ENCODE results near the gene AMMECR1. TPM values are rescaled to one million over a fixed set of nuclear protein-coding genes. Genes with fewer than 3 reads are reported as not detected.

Gene AMMECR1
- polyA plus RNA-seq, 1 donor from 2014 or later, result 3.7 TPM

DNA sequence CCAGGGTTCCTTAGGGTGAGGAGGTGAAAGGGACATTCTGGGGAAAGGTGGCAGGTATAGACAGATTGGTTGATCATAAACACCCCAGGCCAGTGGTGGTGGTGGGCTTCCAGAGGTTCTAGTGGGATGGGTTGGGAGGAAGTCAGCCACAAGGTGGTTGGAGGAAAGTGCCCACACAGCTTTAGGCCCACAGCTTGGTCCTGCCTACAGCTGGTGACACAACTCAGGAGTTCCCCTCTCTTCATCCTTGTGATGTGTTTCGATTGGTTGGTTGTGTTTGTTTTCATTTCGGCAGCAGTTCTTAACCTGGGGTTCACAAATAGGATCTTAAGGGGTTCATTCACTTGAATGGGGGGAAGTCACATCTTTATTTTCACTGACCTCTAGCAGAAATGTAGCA lies 158.0 kb downstream of the AMMECR1 start:
- Histone ChIP-seq H3K79me2 (replicated peaks; ENCODE audit: insufficient read depth, low read length) (no peaks in the 10 kb centered on the region), H3K4me2 (ENCODE audit: low read length) (no peak overlapping the region), H3K27ac (ENCODE audit: low read length) (no peak overlapping the region), H3K36me3 (ENCODE audit: insufficient read depth, low read length) (no peaks in the 10 kb centered on the region), H3F3A (ENCODE audit: insufficient read depth, low read length, poor library complexity, severe bottlenecking) (no peaks in the 10 kb centered on the region), H3K4me3 (ENCODE audit: low read length) (no peak overlapping the region), H3K9me2 (ENCODE audit: insufficient read depth, low read length) (no peaks in the 10 kb centered on the region), H4K20me1 (ENCODE audit: insufficient read depth) (no peaks in the 10 kb centered on the region), H2AFZ (ENCODE audit: low read depth, low read length) (no peak overlapping the region), H3K27me3 (ENCODE audit: insufficient read depth, low read depth, low read length) (no peaks in the 10 kb centered on the region), H3K9ac (ENCODE audit: low read length) (no peak overlapping the region), H3K9me3 (ENCODE audit: low read length) (no peaks in the 10 kb centered on the region)
- TF ChIP-seq RAD21 (conservative IDR thresholded peaks at IDR 0.05) (no peak), TAF1 (IDR thresholded peaks at IDR 0.05; ENCODE audit: low read depth) (no peak), SMC3 (conservative IDR thresholded peaks at IDR 0.05; ENCODE audit: poor library complexity) (no peak)
- TF ChIP-seq, protein P1, sequence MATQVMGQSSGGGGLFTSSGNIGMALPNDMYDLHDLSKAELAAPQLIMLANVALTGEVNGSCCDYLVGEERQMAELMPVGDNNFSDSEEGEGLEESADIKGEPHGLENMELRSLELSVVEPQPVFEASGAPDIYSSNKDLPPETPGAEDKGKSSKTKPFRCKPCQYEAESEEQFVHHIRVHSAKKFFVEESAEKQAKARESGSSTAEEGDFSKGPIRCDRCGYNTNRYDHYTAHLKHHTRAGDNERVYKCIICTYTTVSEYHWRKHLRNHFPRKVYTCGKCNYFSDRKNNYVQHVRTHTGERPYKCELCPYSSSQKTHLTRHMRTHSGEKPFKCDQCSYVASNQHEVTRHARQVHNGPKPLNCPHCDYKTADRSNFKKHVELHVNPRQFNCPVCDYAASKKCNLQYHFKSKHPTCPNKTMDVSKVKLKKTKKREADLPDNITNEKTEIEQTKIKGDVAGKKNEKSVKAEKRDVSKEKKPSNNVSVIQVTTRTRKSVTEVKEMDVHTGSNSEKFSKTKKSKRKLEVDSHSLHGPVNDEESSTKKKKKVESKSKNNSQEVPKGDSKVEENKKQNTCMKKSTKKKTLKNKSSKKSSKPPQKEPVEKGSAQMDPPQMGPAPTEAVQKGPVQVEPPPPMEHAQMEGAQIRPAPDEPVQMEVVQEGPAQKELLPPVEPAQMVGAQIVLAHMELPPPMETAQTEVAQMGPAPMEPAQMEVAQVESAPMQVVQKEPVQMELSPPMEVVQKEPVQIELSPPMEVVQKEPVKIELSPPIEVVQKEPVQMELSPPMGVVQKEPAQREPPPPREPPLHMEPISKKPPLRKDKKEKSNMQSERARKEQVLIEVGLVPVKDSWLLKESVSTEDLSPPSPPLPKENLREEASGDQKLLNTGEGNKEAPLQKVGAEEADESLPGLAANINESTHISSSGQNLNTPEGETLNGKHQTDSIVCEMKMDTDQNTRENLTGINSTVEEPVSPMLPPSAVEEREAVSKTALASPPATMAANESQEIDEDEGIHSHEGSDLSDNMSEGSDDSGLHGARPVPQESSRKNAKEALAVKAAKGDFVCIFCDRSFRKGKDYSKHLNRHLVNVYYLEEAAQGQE (IDR thresholded peaks at IDR 0.05; ENCODE audit: borderline replicate concordance), result no peak

DNA sequence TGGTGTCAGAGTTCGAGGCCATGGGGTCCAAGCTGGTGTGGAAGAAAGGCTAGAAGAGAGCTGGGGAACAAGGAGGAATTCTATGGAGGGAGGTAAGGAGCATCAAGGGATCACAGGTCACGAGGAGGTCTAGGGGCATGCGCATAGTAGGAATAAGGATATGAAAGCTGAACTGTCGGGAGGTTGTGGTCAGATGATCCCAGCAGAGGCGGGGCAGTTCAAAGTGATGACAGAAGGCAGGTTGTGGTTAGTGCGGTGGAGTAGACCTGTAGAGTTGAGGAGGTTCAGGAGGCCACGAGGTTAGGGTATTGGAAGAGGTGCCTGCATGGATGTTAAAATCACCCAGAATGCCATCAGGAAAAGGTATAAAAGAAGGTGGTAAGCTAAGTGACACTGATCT lies 158.7 kb downstream of the AMMECR1 start:
- Histone ChIP-seq H3K36me3 (ENCODE audit: insufficient read depth, low read length) (no peaks in the 10 kb centered on the region), H3K9me2 (ENCODE audit: insufficient read depth, low read length) (no peaks in the 10 kb centered on the region), H3F3A (ENCODE audit: insufficient read depth, low read length, poor library complexity, severe bottlenecking) (no peaks in the 10 kb centered on the region), H3K27me3 (ENCODE audit: insufficient read depth, low read depth, low read length) (no peaks in the 10 kb centered on the region), H3K79me2 (replicated peaks; ENCODE audit: insufficient read depth, low read length) (no peaks in the 10 kb centered on the region), H3K4me3 (ENCODE audit: low read length) (no peak overlapping the region), H2AFZ (ENCODE audit: low read depth, low read length) (no peak overlapping the region), H3K9ac (ENCODE audit: low read length) (no peak overlapping the region), H3K4me2 (ENCODE audit: low read length) (no peak overlapping the region), H3K27ac (ENCODE audit: low read length) (no peak overlapping the region), H3K9me3 (ENCODE audit: low read length) (no peaks in the 10 kb centered on the region), H4K20me1 (ENCODE audit: insufficient read depth) (no peaks in the 10 kb centered on the region)
- TF ChIP-seq MXI1 (conservative IDR thresholded peaks at IDR 0.05; ENCODE audit: poor library complexity, severe bottlenecking) (no peak), SMC3 (conservative IDR thresholded peaks at IDR 0.05; ENCODE audit: poor library complexity) (no peak), EP300 (conservative IDR thresholded peaks at IDR 0.05; ENCODE audit: poor library complexity, severe bottlenecking) (no peak), EZH2 (IDR thresholded peaks at IDR 0.05; ENCODE audit: borderline replicate concordance, insufficient read depth, low read length, poor library complexity, severe bottlenecking) (no peak), RAD21 (conservative IDR thresholded peaks at IDR 0.05) (no peak), POLR2AphosphoS5 (IDR thresholded peaks at IDR 0.05) (no peak), TAF1 (IDR thresholded peaks at IDR 0.05; ENCODE audit: low read depth) (no peak)
- TF ChIP-seq, protein P1 (IDR thresholded peaks at IDR 0.05; ENCODE audit: borderline replicate concordance), result no peak
- TF ChIP-seq, protein P2, sequence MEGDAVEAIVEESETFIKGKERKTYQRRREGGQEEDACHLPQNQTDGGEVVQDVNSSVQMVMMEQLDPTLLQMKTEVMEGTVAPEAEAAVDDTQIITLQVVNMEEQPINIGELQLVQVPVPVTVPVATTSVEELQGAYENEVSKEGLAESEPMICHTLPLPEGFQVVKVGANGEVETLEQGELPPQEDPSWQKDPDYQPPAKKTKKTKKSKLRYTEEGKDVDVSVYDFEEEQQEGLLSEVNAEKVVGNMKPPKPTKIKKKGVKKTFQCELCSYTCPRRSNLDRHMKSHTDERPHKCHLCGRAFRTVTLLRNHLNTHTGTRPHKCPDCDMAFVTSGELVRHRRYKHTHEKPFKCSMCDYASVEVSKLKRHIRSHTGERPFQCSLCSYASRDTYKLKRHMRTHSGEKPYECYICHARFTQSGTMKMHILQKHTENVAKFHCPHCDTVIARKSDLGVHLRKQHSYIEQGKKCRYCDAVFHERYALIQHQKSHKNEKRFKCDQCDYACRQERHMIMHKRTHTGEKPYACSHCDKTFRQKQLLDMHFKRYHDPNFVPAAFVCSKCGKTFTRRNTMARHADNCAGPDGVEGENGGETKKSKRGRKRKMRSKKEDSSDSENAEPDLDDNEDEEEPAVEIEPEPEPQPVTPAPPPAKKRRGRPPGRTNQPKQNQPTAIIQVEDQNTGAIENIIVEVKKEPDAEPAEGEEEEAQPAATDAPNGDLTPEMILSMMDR (IDR thresholded peaks at IDR 0.05; ENCODE audit: poor library complexity, severe bottlenecking), result no peak

Data from neural cell (in vitro differentiated cells).